ENCODE data around the gene SPEM2.

- TF ChIP-seq CTCF (IDR thresholded peaks at IDR 0.05) (no peak), POLR2A (IDR thresholded peaks at IDR 0.05) (no peak)
Observed at GRCh38 chr17:7408863-7409262, 16.6 kb upstream of the SPEM2 start.
